H9 (cell line): Measurements from ENCODE around the gene PNPLA7. TPM values are rescaled to one million over a fixed set of nuclear protein-coding genes. Genes with fewer than 3 reads are reported as not detected.
A peak's percentile ranks its signal among the peaks of the same experiment; 100 is the strongest.
"Not testable (repeated sequence)": the region's sequence is repeated elsewhere in the genome, so short reads cannot be mapped to it uniquely, and the experiment has no call there.

Experiments
- DNase-seq: peaks from one replicate; pipeline ENCODE4 v3.0.0-alpha.2; 2017
- H2AFZ ChIP-seq: one replicate; pipeline ENCODE4 v1.6.1; 2013; ENCODE audit warnings: mild to moderate bottlenecking, low read length, control low read depth, moderate library complexity
- H2AK5ac ChIP-seq: 2 replicates; pipeline ENCODE4 v1.6.1; 2013; ENCODE audit warnings: low read length, control low read depth, mixed read lengths; ENCODE audit not compliant: insufficient read length
- H2BK120ac ChIP-seq: one replicate; pipeline ENCODE4 v1.6.1; 2013; ENCODE audit warnings: low read depth, mild to moderate bottlenecking, low read length, control low read depth, inconsistent platforms; ENCODE audit not compliant: poor library complexity, severe bottlenecking
- H2BK12ac ChIP-seq: 2 replicates; pipeline ENCODE4 v1.6.1; 2013; ENCODE audit warnings: low read length, control low read depth, mixed read lengths, low read depth; ENCODE audit not compliant: insufficient read length
- H2BK15ac ChIP-seq: 2 replicates; pipeline ENCODE4 v1.6.1; 2013; ENCODE audit warnings: low read depth, low read length, control low read depth
- H2BK20ac ChIP-seq: one replicate; pipeline ENCODE4 v1.6.1; 2013; ENCODE audit warnings: low read depth, mild to moderate bottlenecking, low read length, control low read depth, inconsistent platforms; ENCODE audit not compliant: poor library complexity, severe bottlenecking
- H2BK5ac ChIP-seq: 2 replicates; pipeline ENCODE4 v1.6.1; 2013; ENCODE audit warnings: low read length, control low read depth, mixed read lengths; ENCODE audit not compliant: insufficient read length
- H3K14ac ChIP-seq: 2 replicates; pipeline ENCODE4 v1.6.1; 2013; ENCODE audit warnings: low read length, control low read depth; ENCODE audit not compliant: insufficient read depth
- H3K18ac ChIP-seq: 2 replicates; pipeline ENCODE4 v1.6.1; 2013; ENCODE audit warnings: low read depth, mild to moderate bottlenecking, mixed read lengths, low read length, control low read depth; ENCODE audit not compliant: insufficient read length
- H3K23ac ChIP-seq: 2 replicates; pipeline ENCODE4 v1.6.1; 2013; ENCODE audit warnings: low read length, control low read depth, mixed read lengths, low read depth; ENCODE audit not compliant: insufficient read length
- H3K23me2 ChIP-seq: 2 replicates; pipeline ENCODE4 v1.6.1; 2013; ENCODE audit warnings: low read depth, mild to moderate bottlenecking, mixed read lengths, low read length, control low read depth; ENCODE audit not compliant: insufficient read length, poor library complexity, severe bottlenecking
- H3K27ac ChIP-seq: 2 replicates; pipeline ENCODE4 v1.5.1; 2013; ENCODE audit warnings: low read length, control low read depth, mixed read lengths, low read depth; ENCODE audit not compliant: insufficient read length
- H3K27me3 ChIP-seq: 2 replicates; pipeline ENCODE4 v1.6.1; 2013; ENCODE audit warnings: low read length, control low read depth, inconsistent platforms; ENCODE audit not compliant: insufficient read depth
- H3K4ac ChIP-seq: 2 replicates; pipeline ENCODE4 v1.6.1; 2013; ENCODE audit warnings: low read depth, mild to moderate bottlenecking, control low read depth, inconsistent platforms, low read length, moderate library complexity
- H3K4me1 ChIP-seq: 2 replicates; pipeline ENCODE4 v1.6.1; 2013; ENCODE audit warnings: low read length, control low read depth, inconsistent platforms; ENCODE audit not compliant: insufficient read depth
- H3K4me2 ChIP-seq: 2 replicates; pipeline ENCODE4 v1.6.1; 2013; ENCODE audit warnings: low read length, control low read depth, mixed read lengths; ENCODE audit not compliant: insufficient read length, insufficient read depth
- H3K56ac ChIP-seq: 2 replicates; pipeline ENCODE4 v1.6.1; 2013; ENCODE audit warnings: low read depth, mild to moderate bottlenecking, mixed read lengths, low read length, control low read depth; ENCODE audit not compliant: insufficient read length
- H3K79me1 ChIP-seq: 2 replicates; pipeline ENCODE4 v1.6.1; 2013; ENCODE audit warnings: low read depth, mild to moderate bottlenecking, moderate library complexity, low read length, control low read depth, inconsistent platforms; ENCODE audit not compliant: insufficient read depth, poor library complexity, severe bottlenecking
- H3K79me2 ChIP-seq: 2 replicates; pipeline ENCODE4 v1.6.1; 2013; ENCODE audit warnings: low read length, control low read depth, inconsistent platforms; ENCODE audit not compliant: insufficient read depth
- H3K9ac ChIP-seq: 2 replicates; pipeline ENCODE4 v1.6.1; 2013; ENCODE audit warnings: low read length, control low read depth, mixed read lengths; ENCODE audit not compliant: insufficient read length; ENCODE audit errors: extremely low read depth
- H3K9me3 ChIP-seq: one replicate; pipeline ENCODE4 v1.6.1; 2013; ENCODE audit warnings: low read depth, low read length, inconsistent platforms; ENCODE audit not compliant: control insufficient read depth
- H3T11ph ChIP-seq: one replicate; pipeline ENCODE4 v1.6.1; 2013; ENCODE audit warnings: mild to moderate bottlenecking, low read length, control low read depth, inconsistent platforms
- H4K20me1 ChIP-seq: one replicate; pipeline ENCODE4 v1.6.1; 2013; ENCODE audit not compliant: control insufficient read depth, insufficient read length, insufficient read depth
- H4K5ac ChIP-seq: 2 replicates; pipeline ENCODE4 v1.6.1; 2013; ENCODE audit warnings: low read depth, mild to moderate bottlenecking, mixed read lengths, low read length, control low read depth; ENCODE audit not compliant: insufficient read length
- H4K8ac ChIP-seq: replicated peaks from 2 replicates; pipeline ENCODE4 v1.6.1; 2013; ENCODE audit warnings: low read length, control low read depth, mixed read lengths, low read depth; ENCODE audit not compliant: insufficient read length
- H4K91ac ChIP-seq: 2 replicates; pipeline ENCODE4 v1.6.1; 2013; ENCODE audit warnings: low read depth, mild to moderate bottlenecking, moderate library complexity, mixed read lengths, low read length, control low read depth; ENCODE audit not compliant: insufficient read length
- H3K27ac Mint-ChIP-seq, 3 experiments: 2 replicates in 2 of 3; 3 replicates in 1 of 3; pipeline ENCODE4 v1.8.0; 2020 to 2021; ENCODE audit warnings: mixed read lengths in 3 of 3, mild to moderate bottlenecking in 1 of 3, moderate library complexity in 1 of 3
- H3K27me3 Mint-ChIP-seq: 2 replicates; pipeline ENCODE4 v1.8.0; 2021; ENCODE audit warnings: low read depth, mild to moderate bottlenecking, moderate library complexity, mixed read lengths
- H3K36me3 Mint-ChIP-seq, 3 experiments: 2 replicates in 2 of 3; 3 replicates in 1 of 3; pipeline ENCODE4 v1.8.0; 2020 to 2021; ENCODE audit warnings: low read depth in 3 of 3, mixed read lengths in 3 of 3; ENCODE audit not compliant: insufficient read depth in 1 of 3
- H3K4me1 Mint-ChIP-seq, 2 experiments: 2 replicates each; pipeline ENCODE4 v1.8.0; 2020; ENCODE audit warnings: mixed read lengths in 2 of 2
- H3K4me3 Mint-ChIP-seq, 2 experiments: 2 replicates in 1 of 2; 3 replicates in 1 of 2; pipeline ENCODE4 v1.8.0; 2020 to 2021; ENCODE audit warnings: mild to moderate bottlenecking in 2 of 2, mixed read lengths in 2 of 2, moderate library complexity in 1 of 2
- H3K9me3 Mint-ChIP-seq, 2 experiments: 2 replicates in 1 of 2; 3 replicates in 1 of 2; pipeline ENCODE4 v1.8.0; 2020; ENCODE audit warnings: mild to moderate bottlenecking in 2 of 2, mixed read lengths in 2 of 2, moderate library complexity in 1 of 2
- CTCF ChIP-seq: fragments of 200-600 bp; sonication (generic); conservative IDR thresholded peaks from 3 replicates; pipeline ENCODE4 v1.8.0; 2021; ENCODE audit warnings: antibody characterized with exemption, mild to moderate bottlenecking
- WGBS: extraction: QIAGEN DNeasy Blood & Tissue Kit; methylation state at CpG from one replicate; pipeline ENCODE4 v1.1.7; 2013; ENCODE audit warnings: missing lambda C conversion rate, low lambda C conversion rate, mixed read lengths; ENCODE audit not compliant: insufficient read length; ENCODE audit errors: extremely low coverage; 5-methylcytosine and 5-hydroxymethylcytosine counted together
- total RNA-seq: library from RNA; stranded (reverse); gene quantifications from 2 replicates; pipeline ENCODE4 v1.2.1, GENCODE V29; 2021

The PNPLA7 gene
- total RNA-seq, 1 experiment from 2014 or later = 1.8 TPM

DNA sequence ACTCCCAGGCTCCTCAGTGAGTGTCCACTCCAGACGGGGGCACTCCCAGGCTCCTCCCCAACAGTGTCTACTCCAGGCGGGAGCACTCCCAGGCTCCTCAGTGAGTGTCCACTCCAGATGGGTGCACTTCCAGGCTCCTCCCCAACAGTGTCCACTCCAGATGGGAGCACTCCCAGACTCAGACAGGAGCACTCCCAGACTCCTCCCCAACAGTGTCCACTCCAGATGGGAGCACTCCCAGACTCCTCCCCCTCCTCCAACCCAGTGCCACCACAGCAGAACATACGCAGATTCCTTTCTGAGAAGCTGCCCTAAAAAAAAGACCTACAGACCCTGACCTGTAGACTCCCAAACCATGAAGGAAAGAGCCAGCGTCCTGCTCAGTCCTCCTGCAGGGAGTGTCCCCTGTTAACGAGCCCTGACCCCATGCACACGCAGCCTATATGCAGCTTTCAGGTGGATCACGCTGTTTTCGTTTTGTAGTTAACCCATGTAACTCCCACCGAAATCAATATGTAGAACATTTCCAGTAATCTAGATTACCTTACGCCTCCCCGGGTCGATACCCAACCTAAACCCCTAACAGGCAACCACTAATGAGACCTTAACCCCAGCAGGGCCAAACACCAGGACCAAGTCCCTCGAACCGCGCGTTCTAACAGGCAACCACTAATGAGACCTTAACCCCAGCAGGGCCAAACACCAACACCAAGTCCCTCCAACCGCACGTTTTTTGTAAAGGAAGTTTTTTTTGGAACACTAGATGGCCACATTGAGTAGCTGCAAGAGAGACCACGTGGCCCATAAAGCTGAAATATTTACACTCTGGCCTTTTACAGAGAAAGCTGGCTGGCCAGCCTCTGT lies 15.7 kb downstream of the PNPLA7 start:
- H2BK20ac ChIP-seq = no peak overlapping the region
- no peak overlapping the region for H3K27ac Mint-ChIP-seq
- H3K4me2 ChIP-seq = no peak overlapping the region
- no peaks in the 10 kb centered on the region for H3K4me1 ChIP-seq
- H3K27me3 Mint-ChIP-seq = peaks cover 5% of the 10 kb centered on the region
- no peaks in the 10 kb centered on the region for H3K79me2 ChIP-seq
- H2BK12ac ChIP-seq = no peak overlapping the region
- no peak overlapping the region for H3T11ph ChIP-seq
- peak; percentile 70 for TF ChIP-seq CTCF
- no peak overlapping the region for H2BK5ac ChIP-seq
- no peaks in the 10 kb centered on the region for H3K9me3 ChIP-seq
- H3K4me3 Mint-ChIP-seq = no peak overlapping the region
- no peak overlapping the region for H2AFZ ChIP-seq
- H3K4ac ChIP-seq = no peak overlapping the region
- WGBS = no CpG with 5 or more reads among the region's 19 CpGs
- H3K18ac ChIP-seq = no peak overlapping the region
- peaks cover 3 to 5% of the 10 kb centered on the region in 2 experiments for H3K4me1 Mint-ChIP-seq
- no peak overlapping the region for H2AK5ac ChIP-seq
- no peak overlapping the region for H4K8ac ChIP-seq
- peaks cover 7% of the 10 kb centered on the region for H4K20me1 ChIP-seq
- no peak overlapping the region for H3K14ac ChIP-seq
- H3K23me2 ChIP-seq = peaks cover 2% of the 10 kb centered on the region
- H2BK15ac ChIP-seq = no peak overlapping the region
- peaks cover 10 to 24% of the 10 kb centered on the region in 2 experiments for H3K9me3 Mint-ChIP-seq
- no peak overlapping the region for H3K9ac ChIP-seq
- DNase-seq = peak; percentile 59
- H3K23ac ChIP-seq = no peak overlapping the region
- H4K91ac ChIP-seq = no peak overlapping the region
- H3K56ac ChIP-seq = no peak overlapping the region
- H2BK120ac ChIP-seq = no peak overlapping the region
- H3K79me1 ChIP-seq = no peaks in the 10 kb centered on the region
- H3K27ac ChIP-seq = no peak overlapping the region
- no peak overlapping the region for H4K5ac ChIP-seq
- no peaks in the 10 kb centered on the region for H3K27me3 ChIP-seq
- peaks cover 4 to 8% (median 5%) of the 10 kb centered on the region in 3 experiments; a peak in 5 of 7 replicates for H3K36me3 Mint-ChIP-seq

DNA sequence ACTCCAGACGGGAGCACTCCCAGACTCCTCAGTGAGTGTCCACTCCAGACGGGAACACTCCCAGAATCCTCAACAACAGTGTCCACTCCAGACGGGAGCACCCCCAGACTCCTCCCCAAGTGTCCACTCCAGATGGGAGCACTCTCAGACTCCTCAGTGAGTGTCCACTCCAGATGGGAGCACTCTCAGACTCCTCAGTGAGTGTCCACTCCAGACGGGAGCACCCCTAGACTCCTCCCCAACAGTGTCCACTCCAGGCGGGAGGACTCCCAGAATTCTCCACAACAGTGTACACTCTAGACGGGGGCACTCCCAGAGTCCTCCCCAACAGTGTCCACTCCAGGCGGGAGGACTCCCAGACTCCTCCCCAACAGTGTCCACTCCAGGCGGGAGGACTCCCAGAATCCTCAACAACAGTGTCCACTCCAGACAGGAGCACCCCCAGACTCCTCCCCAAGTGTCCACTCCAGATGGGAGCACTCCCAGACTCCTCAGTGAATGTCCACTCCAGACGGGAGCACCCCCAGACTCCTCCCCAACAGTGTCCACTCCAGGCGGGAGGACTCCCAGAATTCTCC lies 17.2 kb downstream of the PNPLA7 start:
- H2BK12ac ChIP-seq, H3K9me3 ChIP-seq, H3K4me2 ChIP-seq, H2BK15ac ChIP-seq, H3K18ac ChIP-seq, H2BK120ac ChIP-seq, H4K5ac ChIP-seq, H3K27me3 Mint-ChIP-seq, H3K4me3 Mint-ChIP-seq, H2AK5ac ChIP-seq, H4K91ac ChIP-seq, H2BK5ac ChIP-seq, H2AFZ ChIP-seq, H3K14ac ChIP-seq, H3K27ac Mint-ChIP-seq, H4K8ac ChIP-seq, DNase-seq, H3K4me1 ChIP-seq, H3K56ac ChIP-seq, H3K27ac ChIP-seq, H3K23me2 ChIP-seq, H4K20me1 ChIP-seq, H3K4ac ChIP-seq, H3K9ac ChIP-seq, H2BK20ac ChIP-seq, H3T11ph ChIP-seq, H3K27me3 ChIP-seq, H3K79me1 ChIP-seq, H3K79me2 ChIP-seq, H3K4me1 Mint-ChIP-seq, H3K36me3 Mint-ChIP-seq, H3K23ac ChIP-seq: not testable (repeated sequence)
- WGBS = no CpG with 5 or more reads among the region's 10 CpGs
- peaks cover 10 to 24% of the 10 kb centered on the region in 2 experiments for H3K9me3 Mint-ChIP-seq
